ENCODE measurements around the gene ARHGAP24. TPM values are rescaled to one million over a fixed set of nuclear protein-coding genes. Genes with fewer than 3 reads are reported as not detected.

ARHGAP24 gene
- total RNA-seq, 3 donors from 2014 or later: 5.2 to 11.6 (median 6.7) TPM

- no peak overlapping the region for H3K4me3 ChIP-seq
- intact Hi-C loops (cut with DNase I, micrococcal nuclease): no loop called here
- TF ChIP-seq CTCF (IDR thresholded peaks at IDR 0.05): no peak
- no peaks in the 10 kb centered on the region for H3K36me3 ChIP-seq (ENCODE audit: low read depth)
- H3K9me3 ChIP-seq: no peaks in the 10 kb centered on the region
- H3K4me1 ChIP-seq (ENCODE audit: low read depth): no peaks in the 10 kb centered on the region
- DNase-seq: peak in 1 of 3 donors; percentile 41
- peak; percentile 78 for ATAC-seq
Measured at GRCh38 chr4:85681221-85681657, 206.3 kb downstream of the ARHGAP24 start.

DNA sequence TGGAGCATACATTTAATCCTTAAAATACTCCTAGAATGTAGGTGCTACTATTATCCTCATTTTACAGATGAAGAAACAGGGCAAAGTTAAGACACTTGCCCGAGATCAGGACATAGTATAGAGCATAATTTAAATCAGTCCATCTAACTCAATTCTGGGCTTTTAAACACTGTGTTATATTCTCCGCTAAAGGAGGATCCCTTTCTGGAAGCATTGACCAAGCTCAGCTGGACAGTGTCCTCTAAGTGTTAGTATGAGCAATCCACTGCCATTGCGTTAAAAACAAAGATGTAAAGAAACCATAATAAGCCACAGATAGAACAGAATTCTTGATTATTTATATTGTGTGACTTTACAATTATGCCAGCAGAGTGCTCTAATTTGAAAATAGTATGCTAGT is 207.0 kb downstream of the ARHGAP24 start:
- H3K36me3 ChIP-seq (ENCODE audit: low read depth): no peaks in the 10 kb centered on the region
- intact Hi-C loops (cut with DNase I, micrococcal nuclease): no loop called here
- no peaks in the 10 kb centered on the region for H3K9me3 ChIP-seq
- no peak overlapping the region for H3K4me3 ChIP-seq
- no peak for TF ChIP-seq CTCF (IDR thresholded peaks at IDR 0.05)
- DNase-seq (no peak), ATAC-seq (no peak)
- no peaks in the 10 kb centered on the region for H3K4me1 ChIP-seq (ENCODE audit: low read depth)

- Histone ChIP-seq H3K4me1 (ENCODE audit: low read depth) (no peaks in the 10 kb centered on the region), H3K4me3 (no peak overlapping the region), H3K9me3 (no peaks in the 10 kb centered on the region), H3K36me3 (ENCODE audit: low read depth) (no peaks in the 10 kb centered on the region)
- DNase-seq (no peak), ATAC-seq (no peak)
- intact Hi-C loops (cut with DNase I, micrococcal nuclease): no loop called here
- no peak for TF ChIP-seq CTCF (IDR thresholded peaks at IDR 0.05)
Measured at GRCh38 chr4:85682391-85682790, 207.4 kb downstream of the ARHGAP24 start.

DNA sequence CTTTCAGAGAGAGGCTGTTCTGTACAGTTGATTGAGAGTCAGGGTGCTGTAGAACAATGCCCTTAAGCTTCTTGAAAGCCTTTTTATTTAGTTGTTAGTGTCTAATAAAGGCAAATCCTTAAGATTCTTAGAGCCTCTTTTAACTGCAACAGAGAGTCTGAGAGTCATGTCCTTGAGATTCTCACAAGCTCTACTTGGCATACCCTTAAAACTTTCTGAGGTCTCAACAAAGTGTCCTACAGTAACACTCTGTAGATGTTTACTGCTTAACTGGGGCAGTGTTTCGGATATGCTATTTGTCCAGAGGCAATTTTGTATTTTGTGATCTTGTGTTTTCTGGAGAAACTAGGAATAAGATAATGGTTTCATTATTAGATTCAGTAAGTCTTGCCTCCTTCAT is 209.7 kb downstream of the ARHGAP24 start:
- H3K4me1 ChIP-seq (ENCODE audit: low read depth): no peaks in the 10 kb centered on the region
- H3K4me3 ChIP-seq: no peak overlapping the region
- TF ChIP-seq CTCF (IDR thresholded peaks at IDR 0.05): no peak
- no peaks in the 10 kb centered on the region for H3K36me3 ChIP-seq (ENCODE audit: low read depth)
- ATAC-seq: no peak
- no peak for DNase-seq
- H3K9me3 ChIP-seq: no peaks in the 10 kb centered on the region
- intact Hi-C loops (cut with DNase I, micrococcal nuclease): no loop called here

DNA sequence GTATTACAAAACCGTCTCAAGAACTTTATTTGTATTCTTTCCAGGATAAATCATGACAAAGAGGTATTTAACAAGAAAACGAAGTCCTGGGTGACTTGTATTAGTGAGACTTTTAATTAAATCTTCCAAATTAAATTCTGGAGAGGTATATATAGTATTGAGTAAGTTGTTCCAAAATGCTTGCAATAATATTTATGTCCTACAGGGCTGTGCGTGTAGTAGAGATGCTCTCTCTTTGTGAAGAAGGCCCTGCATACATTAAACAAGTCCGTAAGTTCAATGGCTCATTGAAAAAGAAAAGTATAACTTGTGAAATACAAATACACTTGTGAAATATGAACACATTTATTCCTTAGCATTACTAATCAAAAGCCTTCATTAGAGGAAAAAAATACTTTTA is 211.4 kb downstream of the ARHGAP24 start:
- Histone ChIP-seq H3K4me3 (no peak overlapping the region), H3K9me3 (no peaks in the 10 kb centered on the region), H3K4me1 (ENCODE audit: low read depth) (no peaks in the 10 kb centered on the region), H3K36me3 (ENCODE audit: low read depth) (no peaks in the 10 kb centered on the region)
- ATAC-seq (no peak), DNase-seq (no peak)
- TF ChIP-seq CTCF (IDR thresholded peaks at IDR 0.05): no peak
- intact Hi-C loops (cut with DNase I, micrococcal nuclease): no loop called here
